ENCODE data around the gene SBNO1.

Gene SBNO1

GRCh38 chr12:123242116-123242904 lies 122.3 kb downstream of the SBNO1 start:
- no peak for DNase-seq

All from effector CD4-positive, alpha-beta T cell (primary cell).